ENCODE results near the gene STEAP1.
A peak's percentile ranks its signal among the peaks of the same experiment; 100 is the strongest.

Gene STEAP1

GRCh38 chr7:90211391-90212148, 57.3 kb downstream of the STEAP1 start, which contains the start of gene STEAP2:
Gene STEAP2 (plus strand): TSS chr7:90211740. CDS start chr7:90225083, 13,343 bp downstream.
- DNase-seq (ENCODE audit: low read depth in 2 of 3, low spot score in 2 of 3): peak; percentile 2 to 18 (median 11)

- no peak for DNase-seq (ENCODE audit: low read depth in 2 of 3, low spot score in 2 of 3)
Observed at GRCh38 chr7:90212149-90212495, 57.9 kb downstream of the STEAP1 start.

GRCh38 chr7:90213521-90213920, 59.3 kb downstream of the STEAP1 start:
- DNase-seq (ENCODE audit: low read depth in 2 of 3, low spot score in 2 of 3): no peak
